ENCODE data around the gene SLC12A2. TPM values are rescaled to one million over a fixed set of nuclear protein-coding genes. Genes with fewer than 3 reads are reported as not detected.

The SLC12A2 gene
- total RNA-seq, 1 experiment from 2014 or later: 31.4 TPM

- H3K36me3 ChIP-seq: peaks cover 29% of the 10 kb centered on the region
Measured at GRCh38 chr5:128116445-128116844, 32.9 kb downstream of the SLC12A2 start.

GRCh38 chr5:128118214-128118613 lies 34.6 kb downstream of the SLC12A2 start:
- H3K4me3 ChIP-seq: no peak overlapping the region
- H3K36me3 ChIP-seq: peaks cover 29% of the 10 kb centered on the region

More at GRCh38 chr5:128116445-128116844, 32.9 kb downstream of the SLC12A2 start:
- Histone ChIP-seq H3K4me1 (no peaks in the 10 kb centered on the region), H3K27ac (no peak overlapping the region), H3K27me3 (no peaks in the 10 kb centered on the region), H3K9me3 (replicated peaks) (peaks cover 4% of the 10 kb centered on the region; the same call in 1 of the 2 replicates), H3K4me3 (no peak overlapping the region)
- DNase-seq: no peak

GRCh38 chr5:128121651-128122050 lies 38.1 kb downstream of the SLC12A2 start:
- Histone ChIP-seq H3K4me1 (no peaks in the 10 kb centered on the region), H3K27me3 (no peaks in the 10 kb centered on the region), H3K9me3 (replicated peaks) (peaks cover 4% of the 10 kb centered on the region; the same call in 1 of the 2 replicates), H3K4me3 (no peak overlapping the region), H3K27ac (no peak overlapping the region), H3K36me3 (peaks cover 9% of the 10 kb centered on the region)
- no peak for DNase-seq

More at GRCh38 chr5:128118214-128118613, 34.6 kb downstream of the SLC12A2 start:
- Histone ChIP-seq H3K27ac (no peak overlapping the region), H3K4me1 (no peaks in the 10 kb centered on the region), H3K27me3 (no peaks in the 10 kb centered on the region), H3K9me3 (replicated peaks) (peaks cover 4% of the 10 kb centered on the region; the same call in 1 of the 2 replicates)
- DNase-seq: no peak

- Histone ChIP-seq H3K4me3 (no peak overlapping the region), H3K27ac (no peak overlapping the region), H3K4me1 (no peaks in the 10 kb centered on the region), H3K9me3 (replicated peaks) (no peaks in the 10 kb centered on the region), H3K36me3 (no peaks in the 10 kb centered on the region; the same call in 1 of the 2 replicates), H3K27me3 (no peaks in the 10 kb centered on the region)
- no peak for DNase-seq
Measured at GRCh38 chr5:128123936-128124335, 40.4 kb downstream of the SLC12A2 start.

- H3K27me3 ChIP-seq: no peaks in the 10 kb centered on the region
- no peaks in the 10 kb centered on the region for H3K9me3 ChIP-seq (replicated peaks)
- peaks cover 10% of the 10 kb centered on the region for H3K36me3 ChIP-seq
- DNase-seq: no peak
- no peak overlapping the region for H3K4me3 ChIP-seq
- H3K27ac ChIP-seq: no peak overlapping the region
- H3K4me1 ChIP-seq: no peaks in the 10 kb centered on the region
Measured at GRCh38 chr5:128126241-128126640, 42.7 kb downstream of the SLC12A2 start.

- Histone ChIP-seq H3K27ac (no peak overlapping the region), H3K4me3 (no peak overlapping the region), H3K9me3 (replicated peaks) (no peaks in the 10 kb centered on the region), H3K27me3 (no peaks in the 10 kb centered on the region), H3K4me1 (no peaks in the 10 kb centered on the region), H3K36me3 (peaks cover 24% of the 10 kb centered on the region)
- DNase-seq: no peak
Measured at GRCh38 chr5:128132499-128132898, 48.9 kb downstream of the SLC12A2 start.

GRCh38 chr5:128135286-128135685 lies 51.7 kb downstream of the SLC12A2 start:
- peaks cover 25% of the 10 kb centered on the region for H3K36me3 ChIP-seq

GRCh38 chr5:128143911-128144310 lies 60.3 kb downstream of the SLC12A2 start:
- no peak for DNase-seq
- Histone ChIP-seq H3K27me3 (no peaks in the 10 kb centered on the region), H3K4me3 (no peak overlapping the region), H3K4me1 (no peaks in the 10 kb centered on the region), H3K27ac (no peak overlapping the region), H3K36me3 (peaks cover 4% of the 10 kb centered on the region; the same call in 1 of the 2 replicates), H3K9me3 (replicated peaks) (no peaks in the 10 kb centered on the region)

More at GRCh38 chr5:128135286-128135685, 51.7 kb downstream of the SLC12A2 start:
- DNase-seq: peak in 1 of 2 experiments; percentile 9
- Histone ChIP-seq H3K27me3 (no peaks in the 10 kb centered on the region), H3K4me3 (no peak overlapping the region), H3K4me1 (no peaks in the 10 kb centered on the region), H3K9me3 (replicated peaks) (no peaks in the 10 kb centered on the region), H3K27ac (no peak overlapping the region)

- DNase-seq: no peak
- no peaks in the 10 kb centered on the region for H3K4me1 ChIP-seq
- no peaks in the 10 kb centered on the region for H3K27me3 ChIP-seq
- peaks cover 4% of the 10 kb centered on the region; the same call in 1 of the 2 replicates for H3K36me3 ChIP-seq
- no peak overlapping the region for H3K27ac ChIP-seq
- no peaks in the 10 kb centered on the region for H3K9me3 ChIP-seq (replicated peaks)
- H3K4me3 ChIP-seq: no peak overlapping the region
Measured at GRCh38 chr5:128144491-128144890, 60.9 kb downstream of the SLC12A2 start.

GRCh38 chr5:128146671-128147070 lies 63.1 kb downstream of the SLC12A2 start:
- no peak for DNase-seq
- no peaks in the 10 kb centered on the region for H3K27me3 ChIP-seq

GRCh38 chr5:128154943-128155342 lies 71.4 kb downstream of the SLC12A2 start:
- Histone ChIP-seq H3K36me3 (peaks cover 22% of the 10 kb centered on the region), H3K9me3 (replicated peaks) (no peaks in the 10 kb centered on the region), H3K4me3 (no peak overlapping the region), H3K27ac (no peak overlapping the region), H3K27me3 (no peaks in the 10 kb centered on the region), H3K4me1 (no peaks in the 10 kb centered on the region)
- no peak for DNase-seq

More at GRCh38 chr5:128146671-128147070, 63.1 kb downstream of the SLC12A2 start:
- Histone ChIP-seq H3K27ac (no peak overlapping the region), H3K4me3 (no peak overlapping the region), H3K4me1 (no peaks in the 10 kb centered on the region), H3K9me3 (replicated peaks) (no peaks in the 10 kb centered on the region), H3K36me3 (peaks cover 4% of the 10 kb centered on the region; the same call in 1 of the 2 replicates)

- peaks cover 23% of the 10 kb centered on the region for H3K36me3 ChIP-seq
- no peak overlapping the region for H3K27ac ChIP-seq
- no peak overlapping the region for H3K4me3 ChIP-seq
- no peaks in the 10 kb centered on the region for H3K27me3 ChIP-seq
- H3K4me1 ChIP-seq: no peaks in the 10 kb centered on the region
- DNase-seq: no peak
- no peaks in the 10 kb centered on the region for H3K9me3 ChIP-seq (replicated peaks)
Measured at GRCh38 chr5:128155776-128156175, 72.2 kb downstream of the SLC12A2 start.

GRCh38 chr5:128156521-128156920 lies 73.0 kb downstream of the SLC12A2 start:
- H3K36me3 ChIP-seq: peaks cover 23% of the 10 kb centered on the region

GRCh38 chr5:128158342-128158741 lies 74.8 kb downstream of the SLC12A2 start:
- Histone ChIP-seq H3K36me3 (peaks cover 23% of the 10 kb centered on the region), H3K27me3 (no peaks in the 10 kb centered on the region), H3K9me3 (replicated peaks) (no peaks in the 10 kb centered on the region), H3K27ac (no peak overlapping the region), H3K4me3 (no peak overlapping the region), H3K4me1 (no peaks in the 10 kb centered on the region)
- no peak for DNase-seq

More at GRCh38 chr5:128156521-128156920, 73.0 kb downstream of the SLC12A2 start:
- no peak for DNase-seq
- Histone ChIP-seq H3K4me3 (no peak overlapping the region), H3K27ac (no peak overlapping the region), H3K4me1 (no peaks in the 10 kb centered on the region), H3K27me3 (no peaks in the 10 kb centered on the region), H3K9me3 (replicated peaks) (no peaks in the 10 kb centered on the region)

GRCh38 chr5:128163991-128164390 lies 80.4 kb downstream of the SLC12A2 start:
- Histone ChIP-seq H3K36me3 (peaks cover 16% of the 10 kb centered on the region), H3K4me3 (no peak overlapping the region), H3K27ac (no peak overlapping the region), H3K4me1 (no peaks in the 10 kb centered on the region), H3K9me3 (replicated peaks) (no peaks in the 10 kb centered on the region), H3K27me3 (no peaks in the 10 kb centered on the region)
- no peak for DNase-seq

- no peaks in the 10 kb centered on the region for H3K9me3 ChIP-seq (replicated peaks)
- no peak overlapping the region for H3K27ac ChIP-seq
- peaks cover 3% of the 10 kb centered on the region; the same call in 1 of the 2 replicates for H3K4me1 ChIP-seq
- peak in 1 of 2 experiments; percentile 5 for DNase-seq
- no peak overlapping the region for H3K4me3 ChIP-seq
- H3K36me3 ChIP-seq: peaks cover 10% of the 10 kb centered on the region
- no peaks in the 10 kb centered on the region for H3K27me3 ChIP-seq
Measured at GRCh38 chr5:128169401-128170017, 85.9 kb downstream of the SLC12A2 start.

All from SJCRH30 (cell line).